Stimulated activated naive CD4-positive, alpha-beta T cell (primary cell): ENCODE results near the gene DRD2.

Source experiments
- DNase-seq, 6 experiments: peaks; one replicate each; lab custom pipeline; 2025; lab: John Stamatoyannopoulos, UW

Gene DRD2

DNA sequence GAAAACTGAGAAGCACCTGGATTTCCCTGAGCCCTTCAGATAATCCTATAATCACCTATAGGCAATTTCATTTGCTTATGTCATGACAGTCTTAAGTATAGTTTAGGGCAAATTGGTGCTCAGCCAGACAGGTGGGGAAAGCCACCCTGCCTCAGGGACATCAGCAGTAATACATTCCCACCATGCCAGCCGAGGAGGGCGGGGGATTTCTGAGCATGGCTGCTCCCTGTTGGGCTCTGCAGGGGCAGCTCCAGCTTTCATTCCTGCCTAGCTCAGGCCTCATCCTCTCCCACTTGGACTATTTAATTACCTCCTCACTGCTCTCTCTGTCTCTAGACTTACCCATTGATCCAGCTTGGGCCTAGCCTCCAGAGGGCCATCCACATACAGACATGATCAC, 9.0 kb upstream of the DRD2 start:
- DNase-seq, result no peak

DNA sequence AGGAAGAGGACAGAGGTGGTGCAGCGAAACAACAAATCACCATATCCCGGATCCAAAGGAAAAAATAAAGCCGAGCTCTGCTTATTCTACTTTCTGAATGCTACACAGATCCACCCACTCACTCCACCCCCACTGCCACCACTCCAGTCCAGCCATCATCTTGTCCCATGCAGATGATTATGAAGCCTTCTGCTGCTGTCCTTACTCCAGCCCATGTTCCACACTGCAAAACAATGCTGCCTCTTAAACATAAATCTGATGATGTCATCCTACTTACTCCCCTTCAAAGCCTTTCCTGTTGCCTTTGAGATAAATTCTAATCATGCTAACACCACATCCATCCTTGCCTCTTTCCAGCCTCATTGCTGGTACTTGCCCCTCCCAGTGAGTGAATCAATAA, 6.5 kb upstream of the DRD2 start:
- DNase-seq, result no peak

DNA sequence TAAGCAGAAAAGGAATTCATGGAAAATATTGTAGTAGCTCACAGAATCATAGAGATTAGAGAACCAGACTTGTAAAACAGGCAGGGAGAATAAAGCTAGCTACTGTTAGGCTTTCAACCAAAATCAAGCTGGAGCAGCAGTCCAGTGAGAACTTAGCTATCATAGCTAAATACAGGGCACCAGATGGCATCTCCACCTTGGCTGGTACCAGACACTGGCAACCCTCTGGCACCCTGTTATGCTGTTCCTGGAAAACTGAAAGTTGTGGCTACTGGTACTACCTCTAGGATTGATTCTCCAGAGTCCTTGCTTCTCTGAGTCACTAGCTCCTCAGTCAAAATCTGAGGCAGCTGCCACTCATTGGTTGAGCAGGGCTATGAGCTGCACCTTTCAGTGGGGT, 6.0 kb upstream of the DRD2 start:
- DNase-seq, result no peak

DNA sequence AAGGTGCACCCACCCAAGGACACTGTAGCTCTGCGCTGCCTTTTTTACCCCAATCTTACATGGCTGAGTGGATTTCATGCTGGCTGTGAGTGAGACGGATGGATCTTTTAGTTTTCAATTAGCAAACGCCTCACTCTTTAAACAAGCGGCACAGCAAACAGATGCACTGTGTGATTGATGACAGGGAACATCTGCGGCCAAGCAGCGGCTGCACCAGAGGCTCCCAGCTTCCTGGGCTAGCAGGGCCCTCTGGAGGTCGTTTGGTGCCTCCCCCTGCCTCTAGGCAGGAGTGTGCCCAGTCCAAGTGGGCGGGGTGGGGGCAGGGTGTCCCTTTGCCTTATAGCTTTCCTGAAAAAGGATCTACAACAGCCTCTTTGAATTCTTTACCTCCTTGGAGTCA, 2.1 kb upstream of the DRD2 start:
- no peak for DNase-seq

DNA sequence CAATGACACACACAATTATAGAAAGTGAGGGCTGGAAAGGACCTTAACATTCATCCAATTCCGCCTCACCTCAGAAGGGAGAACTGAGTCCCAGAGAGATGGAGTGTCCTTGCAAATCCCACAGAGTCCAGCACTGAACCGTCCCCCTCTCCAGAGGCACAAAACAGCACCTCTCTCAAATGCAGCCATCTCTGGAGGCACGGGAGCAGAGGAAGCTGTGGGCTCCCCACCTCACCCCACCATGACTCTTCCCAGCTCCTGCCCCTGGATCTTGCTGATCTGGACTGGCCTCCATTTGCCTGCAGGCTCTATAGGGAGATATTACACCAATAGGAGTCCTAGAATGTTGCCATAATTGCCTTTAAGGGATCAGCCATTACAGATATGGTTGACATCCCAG, 1.4 kb upstream of the DRD2 start:
- no peak for DNase-seq

DNA sequence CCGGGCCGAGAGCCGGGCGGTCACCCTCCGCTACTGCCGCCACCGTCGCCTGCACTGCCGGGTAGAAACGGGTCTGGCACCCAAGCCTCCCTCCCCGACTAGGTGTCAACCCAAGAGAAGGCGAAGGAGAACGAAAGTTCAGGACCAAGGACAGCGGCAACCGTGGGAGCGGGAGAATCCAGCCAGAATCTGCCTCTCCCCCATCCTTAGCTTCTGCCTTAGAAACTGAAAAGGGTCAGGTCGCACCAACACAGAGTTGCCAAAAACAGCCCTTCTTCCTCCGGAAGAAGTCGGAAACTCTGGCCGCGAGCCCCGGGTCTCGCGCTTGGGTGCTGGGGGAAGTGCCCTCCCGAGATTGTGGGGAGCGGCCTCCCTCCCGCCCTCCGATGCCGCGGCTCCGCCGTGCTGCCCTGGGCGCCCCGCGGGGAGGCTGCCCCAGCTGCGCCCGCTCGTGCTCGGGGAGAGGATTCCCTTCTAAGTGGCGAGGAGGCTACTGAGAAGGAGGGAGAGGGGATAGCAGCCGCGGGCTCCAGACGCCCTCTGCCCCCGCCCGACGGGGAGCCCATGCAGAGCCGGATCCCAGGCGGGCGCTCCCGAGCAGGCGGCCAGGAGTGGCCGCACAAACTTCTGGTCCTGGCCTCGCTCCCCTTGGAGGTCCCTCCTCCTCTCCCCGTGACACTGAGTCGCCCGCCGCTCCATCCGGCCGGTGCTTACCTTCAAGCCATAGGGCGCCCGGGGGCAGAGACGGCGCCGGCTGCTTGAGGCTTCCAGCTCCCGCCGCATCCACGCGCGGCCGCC, 637 bp downstream of the DRD2 start:
- DNase-seq, result peak in 4 of 6 experiments; percentile 14 to 21 (median 19)

DNA sequence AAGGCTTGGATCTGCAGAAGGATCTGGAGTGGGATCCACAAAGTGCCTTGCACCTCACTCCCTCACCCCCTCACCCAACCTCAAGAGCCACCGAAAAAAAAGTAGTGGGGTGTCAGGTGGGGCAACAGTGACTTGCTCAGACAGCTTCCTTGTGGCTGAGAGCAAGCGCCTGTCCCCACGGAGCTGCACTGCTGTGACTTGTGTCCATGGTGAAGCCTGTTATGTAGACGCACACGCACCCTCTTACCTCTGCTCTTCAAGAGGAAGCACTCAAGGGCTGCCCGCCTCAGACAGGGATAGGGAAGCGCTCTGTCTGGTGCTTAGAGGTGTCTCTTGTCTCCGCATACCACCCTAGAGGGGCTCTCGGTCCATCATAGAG, 1.2 kb downstream of the DRD2 start:
- no peak for DNase-seq

DNA sequence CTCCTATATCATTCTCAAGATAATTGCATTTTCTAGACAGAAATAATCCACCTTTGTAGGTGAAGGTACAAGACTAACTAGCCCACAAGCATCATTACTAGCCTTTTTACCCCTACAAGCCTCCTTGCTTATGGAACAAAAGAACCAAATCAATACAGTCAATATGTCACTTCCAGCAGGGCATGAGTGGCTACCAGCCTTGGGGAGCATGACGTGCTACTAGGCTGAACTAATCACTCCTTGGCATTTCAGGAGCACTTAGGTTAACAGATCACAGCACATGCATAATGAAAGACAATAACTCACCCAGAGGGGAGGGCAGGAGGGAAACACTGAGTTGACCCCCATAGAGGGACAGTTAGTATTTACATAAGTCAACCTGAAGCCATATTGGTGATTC, 2.7 kb downstream of the DRD2 start:
- no peak for DNase-seq

DNA sequence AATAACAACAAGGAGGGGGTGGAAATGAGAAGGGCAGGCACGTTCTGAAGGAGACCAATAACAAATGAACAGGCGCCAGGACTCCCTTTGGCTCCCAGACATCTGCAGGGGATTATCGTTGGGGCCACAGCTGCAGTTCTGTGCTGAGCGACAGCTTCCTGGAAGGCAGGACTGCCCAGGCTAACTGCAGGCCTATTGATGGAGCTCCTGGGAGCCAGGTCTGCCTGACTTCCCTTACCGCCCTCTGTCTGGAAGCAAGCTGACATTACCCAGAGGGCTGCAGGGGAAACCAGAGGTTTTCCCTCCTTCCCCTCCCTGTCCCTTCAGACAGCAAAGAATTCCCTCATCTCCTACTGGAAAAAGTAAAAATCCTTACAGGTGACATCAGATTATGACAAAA, 5.0 kb downstream of the DRD2 start:
- no peak for DNase-seq

DNA sequence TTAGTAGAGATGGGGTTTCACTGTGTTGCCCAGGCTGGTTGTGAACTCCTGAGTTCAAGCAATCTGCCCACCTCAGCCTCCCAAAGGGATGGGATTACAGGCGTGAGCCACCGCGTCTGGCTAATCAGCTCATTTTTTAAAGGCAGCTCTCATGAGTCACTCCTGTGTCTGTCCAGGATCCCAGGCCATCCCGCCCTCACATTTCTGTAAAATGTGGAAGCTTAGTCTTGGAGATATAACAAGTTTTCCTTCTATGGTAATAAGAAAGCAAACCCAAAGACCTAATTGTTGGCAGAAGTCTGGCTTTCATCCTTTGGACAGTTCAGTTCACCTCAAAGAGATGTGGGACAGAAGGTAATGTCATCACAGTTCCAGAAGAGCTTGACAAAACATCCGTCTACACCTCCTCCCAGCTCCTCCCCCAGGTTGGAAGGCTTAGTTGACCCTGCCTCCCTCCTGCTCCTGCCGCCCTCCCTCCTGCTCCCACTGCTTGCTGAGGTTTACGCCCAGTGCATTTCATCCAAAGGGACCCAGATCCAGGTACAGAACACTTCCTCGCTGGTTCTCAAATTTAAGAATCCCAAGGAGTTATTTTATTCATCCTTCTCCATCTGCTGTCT, 6.4 kb downstream of the DRD2 start:
- DNase-seq, result no peak

DNA sequence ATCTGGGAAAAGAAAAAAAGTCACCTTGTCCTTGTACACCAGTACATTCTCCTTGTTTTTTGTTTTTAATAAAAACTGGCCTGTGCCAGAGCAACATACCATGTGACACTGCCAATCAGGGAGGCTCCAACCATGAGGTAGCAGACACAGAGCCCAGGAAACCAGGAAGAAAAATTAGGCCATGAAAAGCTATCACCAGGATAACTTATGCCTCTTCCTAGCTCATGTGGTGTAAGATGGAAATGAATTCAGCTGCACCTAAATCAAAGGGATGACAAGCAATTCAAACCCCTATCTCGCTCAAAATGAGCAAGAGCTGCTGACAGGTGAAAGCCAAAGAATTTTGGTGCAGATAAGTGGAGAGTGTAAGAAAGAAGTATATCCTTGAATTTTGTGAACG, 7.7 kb downstream of the DRD2 start:
- DNase-seq, result no peak

DNA sequence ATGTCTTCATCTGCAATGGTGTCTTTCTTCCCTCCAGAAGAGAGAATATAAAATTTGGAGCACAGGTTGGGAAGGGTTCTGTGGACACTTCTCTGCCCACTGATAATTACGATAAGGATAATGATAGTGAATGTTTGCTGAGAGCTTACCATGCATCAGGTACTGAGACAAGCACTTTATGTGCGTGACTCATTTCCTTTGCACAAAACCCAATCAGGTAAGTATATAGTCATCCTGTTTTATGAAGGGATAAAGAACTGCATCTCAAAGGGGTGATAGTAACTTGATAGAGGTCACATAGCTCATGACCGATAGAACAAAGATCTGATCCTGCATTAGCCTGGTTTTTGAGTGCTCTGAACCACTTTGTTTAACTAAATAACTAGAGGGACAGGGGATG, 9.4 kb downstream of the DRD2 start:
- DNase-seq, result no peak

DNA sequence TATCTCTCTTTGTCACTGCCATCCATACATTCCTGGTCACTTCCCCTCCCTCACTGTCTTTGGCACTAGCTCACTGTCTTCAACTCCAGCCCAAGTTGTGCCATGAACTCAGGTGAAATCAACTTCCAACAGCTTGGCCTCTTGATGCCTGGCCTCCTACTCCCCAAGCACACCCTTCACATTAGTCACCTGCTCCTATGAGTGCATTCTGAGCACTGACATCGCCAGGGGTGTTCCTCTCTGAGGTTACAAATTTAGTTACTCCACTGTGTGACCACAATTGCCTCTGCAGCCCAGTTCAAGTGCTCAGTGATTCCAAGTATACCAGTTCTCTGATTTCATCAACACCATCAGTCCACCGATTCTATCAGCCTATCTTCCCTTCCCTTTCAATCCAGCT, 10.8 kb downstream of the DRD2 start:
- no peak for DNase-seq

DNA sequence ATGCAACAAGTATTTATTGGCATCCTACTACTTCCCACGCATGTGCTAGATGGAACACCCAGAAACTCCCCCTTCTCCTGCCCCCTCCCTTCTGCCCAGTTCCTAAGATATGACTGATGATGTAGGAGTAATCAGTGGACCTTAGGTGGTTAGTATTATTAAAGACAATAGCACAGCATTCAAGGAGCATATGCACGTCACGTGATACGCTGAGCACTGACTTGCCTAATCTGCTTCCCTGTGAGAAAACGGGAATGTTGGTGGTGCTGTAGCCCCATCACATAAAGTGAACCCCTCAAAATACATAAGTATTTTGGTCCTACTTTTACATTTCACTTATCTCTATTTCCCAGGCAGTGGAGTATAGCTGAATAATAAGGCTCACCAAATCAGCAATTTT, 12.4 kb downstream of the DRD2 start:
- DNase-seq, result no peak

DNA sequence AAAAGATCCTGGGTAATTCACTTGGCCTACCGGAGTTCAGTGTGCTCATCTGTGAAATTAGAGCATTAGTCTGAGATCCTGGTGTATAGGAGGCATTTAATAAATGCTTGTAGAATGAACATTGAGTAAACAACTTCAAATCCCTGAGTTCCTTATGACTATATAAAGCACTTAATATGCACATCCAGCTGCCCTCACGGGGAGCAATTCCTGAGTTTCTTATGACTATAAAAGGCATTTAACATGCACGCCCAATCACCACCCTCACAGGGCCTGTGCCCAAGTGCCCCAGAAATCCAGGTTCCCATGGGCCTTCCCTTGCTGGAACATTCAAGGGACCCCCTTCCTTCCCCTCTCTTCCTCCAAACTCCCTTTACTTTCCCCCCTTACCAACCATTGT, 13.6 kb downstream of the DRD2 start:
- DNase-seq, result no peak

DNA sequence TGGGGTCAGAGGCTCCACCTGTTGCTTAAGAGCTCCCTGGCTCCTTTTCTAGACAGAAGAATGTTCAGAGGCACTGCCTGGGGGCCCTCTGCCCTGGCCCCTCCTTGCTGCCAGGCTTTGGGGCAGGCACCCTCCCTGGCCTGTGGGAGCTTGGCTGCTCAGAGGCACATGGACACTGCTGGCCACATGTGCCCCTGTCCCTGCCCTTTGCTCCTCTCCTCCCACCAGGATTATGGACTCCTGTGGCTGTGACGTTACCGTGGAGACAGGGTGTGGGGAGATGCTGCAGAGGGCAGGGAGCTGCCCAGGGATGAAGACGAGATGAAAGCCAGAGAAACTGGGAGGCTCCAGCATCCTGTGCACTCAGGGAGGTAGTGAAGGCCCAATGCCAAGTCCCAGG, 14.7 kb downstream of the DRD2 start:
- no peak for DNase-seq

DNA sequence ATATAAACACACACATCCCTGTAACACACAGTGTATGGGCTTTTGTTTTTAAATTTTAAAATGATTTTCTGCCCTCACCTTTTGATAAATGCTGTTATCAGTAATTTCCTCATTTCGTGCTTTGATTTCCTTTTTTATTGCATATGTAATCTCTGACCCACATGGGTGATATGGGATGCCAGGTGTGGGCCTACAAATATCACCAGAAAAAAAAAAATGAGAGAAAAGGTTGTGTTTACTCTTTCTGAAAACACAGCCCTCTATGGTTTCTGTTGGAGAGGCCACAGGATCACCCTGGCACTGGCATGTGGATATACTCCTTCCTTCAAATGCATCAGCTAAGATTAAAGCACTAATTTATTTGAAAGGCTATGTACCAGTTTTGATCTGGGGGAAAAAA, 17.0 kb downstream of the DRD2 start:
- DNase-seq, result no peak

DNA sequence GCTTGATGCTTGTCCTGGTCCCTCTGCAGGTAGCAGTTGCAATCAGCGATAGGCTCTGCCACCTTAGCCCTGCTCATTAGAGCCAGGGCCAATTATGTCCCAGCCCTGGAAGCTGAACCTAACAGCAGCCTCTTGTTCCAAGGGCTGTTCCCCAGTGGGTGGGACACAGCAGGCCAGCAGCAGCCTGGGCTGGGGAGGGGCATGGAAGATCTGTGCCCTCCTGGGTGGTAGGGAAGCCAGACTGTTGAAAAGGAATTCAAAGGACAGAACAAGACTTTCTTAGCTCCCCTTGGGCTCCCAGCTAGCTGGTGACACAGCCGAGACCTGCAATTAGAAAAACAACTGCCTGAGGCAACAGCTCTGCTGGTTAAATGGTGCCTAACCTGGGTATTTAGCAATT, 17.4 kb downstream of the DRD2 start:
- DNase-seq, result no peak

DNA sequence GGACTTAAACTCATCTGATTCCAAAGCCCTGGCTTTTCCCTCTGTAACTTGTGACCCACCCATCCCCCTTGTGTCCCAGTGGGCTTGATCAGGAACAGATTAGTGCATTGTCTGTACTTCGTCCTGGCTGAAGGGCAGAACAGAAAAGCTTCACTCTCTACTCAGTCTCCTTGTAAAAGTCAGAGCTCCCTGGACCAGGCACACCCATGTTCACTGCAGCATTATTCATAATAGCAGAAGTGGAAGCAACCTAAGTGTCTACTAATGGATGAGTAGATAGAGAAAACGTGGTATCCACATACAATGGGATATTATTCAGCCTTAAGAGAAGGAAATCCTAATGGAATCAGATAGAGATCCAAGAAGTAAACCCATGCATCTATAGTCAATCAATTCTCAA, 20.7 kb downstream of the DRD2 start:
- DNase-seq, result no peak

DNA sequence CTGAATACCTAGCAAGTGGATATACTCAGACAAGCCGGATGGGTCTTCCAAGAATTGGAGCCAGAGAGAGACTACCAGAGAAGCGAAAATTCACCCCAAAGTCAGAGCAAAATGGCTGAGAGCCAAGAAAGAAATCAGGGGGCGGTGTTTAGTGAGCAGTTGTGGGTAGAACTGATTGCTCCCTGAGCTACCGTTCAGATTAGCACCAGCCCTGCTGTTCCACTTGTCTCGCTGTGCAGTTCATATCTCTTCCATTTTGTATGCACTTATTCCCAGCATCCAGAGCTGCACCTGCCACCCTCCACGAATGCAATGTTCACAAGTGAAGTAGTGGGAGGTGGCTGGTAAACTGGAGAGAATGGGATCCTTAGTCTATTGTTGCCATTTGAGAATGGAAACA, 25.5 kb downstream of the DRD2 start:
- no peak for DNase-seq

DNA sequence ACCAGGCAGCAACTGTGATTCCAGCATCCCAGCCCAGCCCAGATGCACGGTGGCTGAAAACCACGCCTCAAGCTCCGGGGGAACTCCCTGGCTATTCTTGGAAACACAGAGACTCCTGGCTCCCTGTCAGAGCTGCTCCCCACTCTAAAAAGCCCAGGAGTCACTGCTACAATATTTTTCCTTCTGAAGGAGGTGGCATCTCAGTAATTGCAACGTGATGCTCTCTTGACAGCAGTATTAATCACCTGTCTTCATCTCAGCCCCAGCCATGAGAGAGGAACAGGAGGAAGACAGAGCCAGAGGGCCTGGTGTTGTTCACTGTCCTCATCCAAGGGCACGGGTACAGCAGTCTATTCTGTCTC, 26.9 kb downstream of the DRD2 start:
- DNase-seq, result no peak

DNA sequence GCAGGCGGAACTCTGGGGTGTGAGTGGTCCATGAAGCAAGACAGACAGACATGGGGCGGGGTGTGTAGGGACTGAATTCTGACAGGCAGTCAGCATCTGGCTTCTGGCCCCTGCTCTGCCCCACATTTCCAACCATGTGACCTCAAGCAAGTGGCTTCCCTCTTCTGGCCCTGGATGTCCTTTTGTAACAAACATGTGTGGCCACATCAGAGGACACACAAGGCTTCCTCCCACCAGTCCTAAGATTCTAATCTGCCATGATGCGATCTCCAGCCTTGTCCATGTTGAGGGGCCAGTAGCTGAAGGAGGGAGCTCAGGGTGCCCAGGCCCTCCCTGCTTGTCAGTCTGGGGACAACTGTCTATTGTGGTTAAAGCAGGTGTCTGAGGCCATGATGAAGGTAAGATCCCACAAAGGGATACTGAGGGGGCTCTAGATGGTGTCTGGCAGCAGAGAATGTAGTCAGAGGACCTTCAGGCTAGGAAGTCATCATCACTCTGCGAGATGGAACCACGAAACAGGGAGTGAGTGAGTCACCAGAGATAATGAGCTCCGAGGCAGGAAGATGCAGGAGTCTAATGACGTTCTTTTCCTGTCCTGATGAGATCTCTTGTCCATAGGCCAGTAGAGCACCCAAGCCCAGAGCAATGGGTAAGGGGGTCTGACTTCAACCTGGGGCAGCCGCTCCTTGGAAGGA, 27.4 kb downstream of the DRD2 start:
- no peak for DNase-seq

DNA sequence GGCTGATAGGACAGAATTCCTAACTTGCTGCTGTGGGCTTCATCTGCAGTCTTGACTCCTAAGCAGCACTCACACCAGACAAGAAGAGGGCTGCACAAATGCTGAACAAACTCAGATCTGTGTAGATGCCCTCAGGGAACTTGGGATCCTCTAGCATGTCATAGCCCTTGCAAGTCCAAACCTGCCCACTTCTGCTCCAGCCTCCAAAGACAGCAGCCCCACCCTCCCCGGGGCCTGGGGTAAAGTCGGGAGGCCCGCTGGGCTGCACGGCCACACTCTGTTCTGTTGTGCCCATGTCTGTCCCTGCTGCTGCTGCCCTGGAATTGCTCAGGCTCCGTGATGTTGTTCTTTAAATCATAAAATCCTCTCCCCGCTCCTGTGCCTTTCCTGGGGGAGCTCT, 28.3 kb downstream of the DRD2 start:
- no peak for DNase-seq

DNA sequence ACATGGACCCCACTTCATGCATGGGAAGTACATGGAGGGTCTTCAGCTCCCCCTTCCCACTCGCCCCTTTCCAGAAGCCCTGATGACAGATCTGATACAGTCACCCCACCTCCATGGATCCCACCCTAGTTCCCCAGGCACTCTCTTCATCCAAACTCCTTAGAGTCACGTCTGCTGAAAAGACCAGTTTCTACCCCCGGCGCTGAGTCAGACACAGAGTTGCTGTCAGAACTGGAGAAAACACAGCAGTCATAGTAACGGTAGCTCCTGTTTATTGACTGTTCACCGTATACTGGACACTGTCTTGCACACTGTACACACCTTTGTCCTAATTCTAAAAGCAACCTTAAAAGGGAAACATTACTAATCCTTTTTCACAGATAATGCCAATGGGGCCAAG, 29.1 kb downstream of the DRD2 start:
- DNase-seq, result no peak
